Endothelial cell of umbilical vein (primary cell): ENCODE results near the gene CNGB1. TPM values are rescaled to one million over a fixed set of nuclear protein-coding genes. Genes with fewer than 3 reads are reported as not detected.

ENCODE experiments used
- BruUV-seq: library from RNA; stranded (reverse); fragments of 400-500 nt; replicated peaks from 2 replicates; lab custom pipeline; 2021; lab: Mats Ljungman, UMichigan
- CTCF ChIA-PET: fragments of 300-600, 350-600 bp; sonication (Branson Sonifier 250); formaldehyde crosslinking; loops from one replicate; lab custom pipeline; 2021; ENCODE audit warnings: antibody characterized with exemption, inconsistent platforms; lab: Charles Lee
- POLR2A ChIA-PET: fragments of 300-600, 350-600 bp; sonication (Branson Sonifier 250); formaldehyde crosslinking; loops from one replicate; lab custom pipeline; 2021; ENCODE audit warnings: antibody characterized with exemption, inconsistent platforms; lab: Charles Lee
- DNase-seq: peaks from one replicate; pipeline ENCODE4 v3.0.0-alpha.2; 2011; ENCODE audit warnings: low read depth, low spot score
- FAIRE-seq: peaks from 2 replicates; lab custom pipeline; 2011; peaks lifted over from hg19 to GRCh38; lab: Jason Lieb, UNC
- H2AFZ ChIP-seq: 2 replicates; pipeline ENCODE4 v1.6.0; 2012; ENCODE audit warnings: low read depth, low read length, control low read depth, inconsistent platforms
- H3K27ac ChIP-seq: 2 replicates; pipeline ENCODE4 v1.5.1; 2011; ENCODE audit warnings: low read depth, mild to moderate bottlenecking, control low read depth, low read length, moderate library complexity; ENCODE audit not compliant: insufficient read depth
- H3K27me3 ChIP-seq, 2 experiments: 2 replicates each; pipeline versions ENCODE4 v1.6.0 to v1.6.1; 2011; ENCODE audit warnings: low read length in 2 of 2, mixed read lengths in 1 of 2; ENCODE audit not compliant: control insufficient read depth in 2 of 2, insufficient read depth in 2 of 2
- H3K36me3 ChIP-seq, 2 experiments: 2 replicates in 1 of 2; 3 replicates in 1 of 2; pipeline ENCODE4 v1.5.1; 2011; ENCODE audit warnings: low read length in 2 of 2, mild to moderate bottlenecking in 1 of 2, moderate library complexity in 1 of 2; ENCODE audit not compliant: control insufficient read depth in 2 of 2, insufficient read depth in 2 of 2; ENCODE audit errors: extremely low read depth in 1 of 2
- H3K4me1 ChIP-seq: 3 replicates; pipeline ENCODE4 v1.5.1; 2011; ENCODE audit warnings: mild to moderate bottlenecking, low read length; ENCODE audit not compliant: control insufficient read depth, insufficient read depth; ENCODE audit errors: extremely low read depth
- H3K4me2 ChIP-seq: 2 replicates; pipeline ENCODE4 v1.6.1; 2011; ENCODE audit warnings: low read length, control low read depth, mixed read lengths; ENCODE audit not compliant: insufficient read depth
- H3K4me3 ChIP-seq, 3 experiments: fragments of 200-600 bp in 1 of 3; sonication (generic), shearing (Covaris generic) in 1 of 3; replicated peaks in 1 of 3; 2 replicates each; pipeline ENCODE4 v1.5.1; 2011 to 2016; ENCODE audit warnings: control low read depth in 3 of 3, low read length in 3 of 3, mild to moderate bottlenecking in 2 of 3, inconsistent platforms in 1 of 3, low read depth in 1 of 3, moderate library complexity in 1 of 3; ENCODE audit not compliant: insufficient read depth in 1 of 3
- H3K79me2 ChIP-seq: 2 replicates; pipeline ENCODE4 v1.6.0; 2012; ENCODE audit warnings: low read length, inconsistent platforms; ENCODE audit not compliant: control insufficient read depth, insufficient read depth
- H3K9ac ChIP-seq: replicated peaks from 2 replicates; pipeline ENCODE3; 2011; ENCODE audit warnings: low read length, control low read depth; ENCODE audit not compliant: insufficient read depth; ENCODE audit errors: extremely low read depth
- H3K9me1 ChIP-seq: replicated peaks from 3 replicates; pipeline ENCODE4 v1.6.0; 2011; ENCODE audit warnings: mild to moderate bottlenecking, low read length; ENCODE audit not compliant: control insufficient read depth, insufficient read depth; ENCODE audit errors: extremely low read depth
- H3K9me3 ChIP-seq: replicated peaks from 2 replicates; pipeline ENCODE4 v1.5.1; 2012; ENCODE audit warnings: low read length, inconsistent platforms; ENCODE audit not compliant: control insufficient read depth, insufficient read depth
- H4K20me1 ChIP-seq: replicated peaks from 2 replicates; pipeline ENCODE3; 2011; ENCODE audit warnings: mild to moderate bottlenecking, low read length; ENCODE audit not compliant: control insufficient read depth, insufficient read depth; ENCODE audit errors: extremely low read depth
- CTCF ChIP-seq, 2 donors: IDR thresholded peaks; 1 replicate in 1 of 2; 2 replicates in 1 of 2; pipeline ENCODE4 v1.5.1; 2011; ENCODE audit warnings: low read length in 2 of 2, mild to moderate bottlenecking in 2 of 2, moderate library complexity in 2 of 2, control low read depth in 1 of 2, inconsistent platforms in 1 of 2, low read depth in 1 of 2; ENCODE audit not compliant: insufficient read depth in 1 of 2; ENCODE audit errors: extremely low read depth in 1 of 2
- EZH2 ChIP-seq: IDR thresholded peaks from 2 replicates; pipeline ENCODE4 v1.6.1; 2012; ENCODE audit warnings: borderline replicate concordance, low read depth, mild to moderate bottlenecking, moderate library complexity, low read length, inconsistent platforms; ENCODE audit not compliant: severe bottlenecking
- FOS ChIP-seq: IDR thresholded peaks from 2 replicates; pipeline ENCODE4 v1.6.1; 2011; ENCODE audit warnings: mild to moderate bottlenecking, low read length, moderate library complexity, borderline replicate concordance; ENCODE audit not compliant: insufficient read depth
- GATA2 ChIP-seq: IDR thresholded peaks from 2 replicates; pipeline ENCODE4 v1.7.0; 2011; ENCODE audit warnings: low read depth, mild to moderate bottlenecking, moderate library complexity, mixed read lengths, low read length; ENCODE audit not compliant: insufficient read length, insufficient read depth
- JUN ChIP-seq: IDR thresholded peaks from 2 replicates; pipeline ENCODE4 v1.6.1; 2011; ENCODE audit warnings: borderline replicate concordance, low read depth; ENCODE audit not compliant: insufficient read length, insufficient read depth
- MAX ChIP-seq: IDR thresholded peaks from 2 replicates; pipeline ENCODE4 v1.6.1; 2011; ENCODE audit not compliant: insufficient read depth, insufficient read length
- MYC ChIP-seq: IDR thresholded peaks from one replicate; pipeline ENCODE4 v1.6.1; 2011; ENCODE audit warnings: mild to moderate bottlenecking, low read depth, low read length
- POLR2A ChIP-seq: IDR thresholded peaks from 2 replicates; pipeline ENCODE4 v1.6.1; 2012; ENCODE audit warnings: low read depth, mild to moderate bottlenecking, control low read depth, low read length
- POLR2AphosphoS5 ChIP-seq: IDR thresholded peaks from 2 replicates; pipeline ENCODE4 v1.6.1; 2012; ENCODE audit warnings: low read depth, mild to moderate bottlenecking, control low read depth, low read length, moderate library complexity; ENCODE audit not compliant: insufficient read depth
- dilution Hi-C: fragments of 300-500 bp; cut with MboI; formaldehyde crosslinking; loops from one replicate; pipeline ENCODE4 v1.15.0; 2019; ENCODE audit warnings: low sequenced_read_pairs; ENCODE audit not compliant: extremely low pct_ligation_motif_present
- intact Hi-C: fragments of 100-400 bp; cut with micrococcal nuclease; formaldehyde crosslinking; loops from one replicate; pipeline ENCODE4 v1.10.0; 2022
- polyA plus RNA-seq, 4 experiments: library from polyadenylated mRNA; depleted of rRNA in 3 of 4; stranded (reverse) in 3 of 4; unstranded in 1 of 4; fragments of >200 nt; gene quantifications; 2 replicates each; pipeline versions ENCODE4 v1.2.1 to v1.2.3, GENCODE V29; 2011 to 2012; ENCODE audit warnings: missing spikeins in 1 of 4
- total RNA-seq: library from RNA; stranded (reverse); gene quantifications from 2 replicates; pipeline ENCODE4 v1.2.3, GENCODE V29; 2021

CNGB1 gene
- total and polyA plus RNA-seq, 2 donors (not counting 3 experiments of a cell fraction or from before 2014, with no cell fraction given), result not detected

GRCh38 chr16:57956924-57957672 is 13.8 kb downstream of the CNGB1 start:
- Histone ChIP-seq H3K27me3 (no peaks in the 10 kb centered on the region), H2AFZ (no peak overlapping the region), H3K9ac (no peak overlapping the region), H3K27ac (no peak overlapping the region), H3K4me1 (no peaks in the 10 kb centered on the region), H3K4me3 (no peak overlapping the region), H3K36me3 (no peaks in the 10 kb centered on the region), H3K79me2 (no peaks in the 10 kb centered on the region), H3K9me3 (no peaks in the 10 kb centered on the region), H4K20me1 (no peaks in the 10 kb centered on the region), H3K4me2 (no peak overlapping the region), H3K9me1 (no peaks in the 10 kb centered on the region)
- BruUV-seq, result no TSS peak
- DNase-seq (no peak), FAIRE-seq (no peak)
- no peak for TF ChIP-seq CTCF (IDR thresholded peaks at IDR 0.05; ENCODE audit: extremely low read depth in 1 of 2, insufficient read depth in 1 of 2, low read depth in 1 of 2, low read length in 2 of 2)
- CTCF ChIA-PET, result interaction anchor here (1.0 to 2.8 kb wide), 6 partner anchors 9 to 31 kb away, joined by 3 to 8 read pairs (median 4); no protein-coding TSS in a partner anchor
- POLR2A ChIA-PET, result no interaction called here
- dilution Hi-C loops, result no loop called here
- intact Hi-C loops, result no loop called here

GRCh38 chr16:57956270-57956808 is 14.6 kb downstream of the CNGB1 start:
- FAIRE-seq (no peak), DNase-seq (no peak)
- dilution Hi-C loops (no loop called here), intact Hi-C loops (no loop called here)
- Histone ChIP-seq H4K20me1 (no peaks in the 10 kb centered on the region), H2AFZ (no peak overlapping the region), H3K27ac (no peak overlapping the region), H3K27me3 (no peaks in the 10 kb centered on the region), H3K9ac (no peak overlapping the region), H3K9me1 (no peaks in the 10 kb centered on the region), H3K4me2 (no peak overlapping the region), H3K9me3 (no peaks in the 10 kb centered on the region), H3K4me1 (no peaks in the 10 kb centered on the region), H3K4me3 (no peak overlapping the region), H3K36me3 (no peaks in the 10 kb centered on the region), H3K79me2 (no peaks in the 10 kb centered on the region)
- ChIA-PET CTCF (interaction anchor here (0.9 to 2.8 kb wide), 6 partner anchors 10 to 51 kb away, joined by 3 to 8 read pairs (median 4); no protein-coding TSS in a partner anchor), POLR2A (no interaction called here)
- no peak for TF ChIP-seq FOS
- no peak for TF ChIP-seq JUN
- no peak for TF ChIP-seq EZH2
- TF ChIP-seq CTCF (IDR thresholded peaks at IDR 0.05; ENCODE audit: extremely low read depth in 1 of 2, insufficient read depth in 1 of 2, low read depth in 1 of 2, low read length in 2 of 2), result no peak
- no peak for TF ChIP-seq POLR2A
- TF ChIP-seq MAX, result no peak
- no peak for TF ChIP-seq MYC
- no peak for TF ChIP-seq GATA2
- TF ChIP-seq POLR2AphosphoS5, result no peak
- no TSS peak for BruUV-seq
